ENCODE data around the gene CADPS2.

DNA sequence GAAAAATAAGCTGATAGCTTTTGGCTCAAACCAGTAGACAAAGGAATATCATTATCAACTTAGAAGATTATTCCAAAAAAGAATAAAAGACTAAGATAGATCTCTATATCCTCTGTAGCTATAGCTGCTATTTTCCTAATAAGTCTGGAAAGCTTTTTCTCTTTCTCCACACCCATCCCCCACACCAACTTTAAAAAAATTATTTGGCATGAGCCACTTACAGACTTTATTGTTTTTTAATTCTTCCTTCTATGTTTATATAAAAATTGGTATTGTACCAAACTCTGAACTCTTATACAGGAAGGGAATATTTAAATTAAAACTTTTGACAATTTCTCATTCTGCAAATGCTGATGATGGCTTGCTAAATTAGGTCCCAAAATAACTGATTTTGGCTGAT lies 330.0 kb downstream of the CADPS2 start:
- TF ChIP-seq CTCF (IDR thresholded peaks at IDR 0.05) (no peak), POLR2A (IDR thresholded peaks at IDR 0.05) (no peak)

Data from right lobe of liver (tissue), 4 donors.